RPMI8226 (cell line): ENCODE results near the gene MSRB1.
"Not testable (repeated sequence)": the region's sequence is repeated elsewhere in the genome, so short reads cannot be mapped to it uniquely, and the experiment has no call there.

Experiments
- DNase-seq: peaks from one replicate; pipeline ENCODE4 v3.0.0-alpha.2; 2015

Gene MSRB1

GRCh38 chr16:1938316-1938715 is 4.7 kb downstream of the MSRB1 start:
- DNase-seq: no peak

GRCh38 chr16:1936945-1937479 is 6.0 kb downstream of the MSRB1 start:
- DNase-seq: no peak

- DNase-seq: no peak
These were observed 9.8 kb downstream of the MSRB1 start for GRCh38 chr16:1933097-1933661.

DNA sequence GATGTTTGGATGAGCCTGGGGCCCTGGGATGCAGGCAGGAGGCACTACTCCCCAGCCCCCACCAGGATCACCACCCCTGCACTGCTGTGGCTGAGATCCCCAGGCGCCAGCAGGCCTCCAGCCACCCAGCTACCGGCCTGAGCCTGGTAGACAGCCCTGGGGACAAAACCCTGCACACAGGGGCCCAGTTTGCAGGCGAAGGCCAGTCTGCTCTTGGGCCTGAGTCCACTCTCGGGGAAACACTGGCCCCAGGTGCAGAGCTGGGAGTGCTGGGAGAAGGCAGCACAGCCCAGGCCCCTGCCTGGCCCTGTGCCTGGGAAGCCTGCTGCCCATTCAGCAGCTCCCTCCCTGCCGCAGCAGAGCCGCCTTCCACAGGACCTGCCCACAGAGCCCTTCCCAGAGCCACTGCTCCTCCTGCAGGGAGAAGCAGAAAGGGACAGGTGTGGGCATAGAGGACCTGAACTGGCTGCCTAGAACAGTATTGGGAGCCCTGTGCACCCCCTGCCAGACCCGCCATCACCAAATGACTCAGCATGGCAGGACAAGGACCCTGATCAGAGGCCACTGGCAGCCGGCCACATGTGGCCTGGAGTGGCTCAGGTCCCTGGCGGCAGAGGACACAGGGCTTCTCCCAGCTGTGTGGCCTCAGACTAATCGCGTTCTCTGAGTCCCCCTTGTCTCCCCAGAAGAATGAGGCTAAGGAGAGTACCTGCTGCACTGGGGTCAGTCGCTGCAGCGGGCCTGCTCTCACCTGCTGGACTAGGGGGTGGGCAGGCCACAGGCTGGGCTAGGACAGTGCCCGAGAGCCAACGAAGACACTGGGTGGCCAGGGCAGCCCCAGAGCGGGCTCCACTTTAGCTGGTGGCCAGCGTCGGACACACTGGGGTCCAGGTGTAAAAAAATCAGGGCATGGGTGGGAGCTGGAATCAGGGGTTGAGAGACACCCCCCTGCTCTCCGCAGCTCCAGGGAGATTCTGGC is 10.7 kb downstream of the MSRB1 start:
- peak; percentile 69 for DNase-seq

DNA sequence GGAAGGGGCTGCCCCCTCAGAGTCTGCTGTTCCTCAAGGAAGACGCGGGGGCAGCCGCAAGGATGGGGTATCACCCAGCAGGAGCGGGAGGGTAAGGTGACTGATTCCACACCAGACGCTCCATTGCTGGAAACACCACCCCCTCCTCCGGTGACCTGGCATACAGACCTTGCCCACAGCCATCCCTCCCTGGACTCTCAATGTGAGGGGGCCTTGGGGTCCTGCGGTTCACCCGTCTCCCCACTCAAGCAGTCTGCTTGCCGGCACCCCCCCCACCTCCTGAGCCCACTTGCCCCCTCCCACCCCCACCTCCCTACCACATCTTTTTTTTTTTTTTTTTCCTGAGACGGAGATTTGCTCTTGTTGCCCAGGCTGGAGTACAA is 12.7 kb downstream of the MSRB1 start:
- no peak for DNase-seq

- peak; percentile 94 for DNase-seq
These were observed 13.2 kb downstream of the MSRB1 start for GRCh38 chr16:1929578-1930337.

- peak; percentile 43 for DNase-seq
These were observed 13.9 kb downstream of the MSRB1 start for GRCh38 chr16:1929105-1929504.

GRCh38 chr16:1926271-1926670 is 16.7 kb downstream of the MSRB1 start:
- no peak for DNase-seq

GRCh38 chr16:1924095-1924494 is 18.9 kb downstream of the MSRB1 start:
- no peak for DNase-seq

- DNase-seq: no peak
These were observed 19.5 kb downstream of the MSRB1 start for GRCh38 chr16:1923299-1924034.

DNA sequence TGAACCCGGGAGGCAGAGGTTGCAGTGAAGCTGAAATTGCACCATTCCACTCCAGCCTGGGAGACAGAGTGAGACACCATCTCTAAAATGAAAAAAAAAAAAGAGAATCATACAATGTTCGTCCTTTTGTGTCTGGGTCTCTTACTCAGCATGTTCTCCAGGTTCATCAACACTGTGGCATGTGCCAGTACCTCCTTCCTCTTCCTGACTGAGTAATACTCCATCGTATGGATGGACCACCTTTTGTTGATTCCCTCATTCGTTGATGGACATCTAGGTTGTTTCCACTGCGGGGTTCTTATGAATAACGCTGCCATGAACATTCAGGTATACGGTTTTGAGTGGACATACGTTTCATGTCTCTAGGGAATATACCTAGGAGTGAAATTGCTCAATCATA is 20.6 kb downstream of the MSRB1 start:
- DNase-seq: no peak

DNA sequence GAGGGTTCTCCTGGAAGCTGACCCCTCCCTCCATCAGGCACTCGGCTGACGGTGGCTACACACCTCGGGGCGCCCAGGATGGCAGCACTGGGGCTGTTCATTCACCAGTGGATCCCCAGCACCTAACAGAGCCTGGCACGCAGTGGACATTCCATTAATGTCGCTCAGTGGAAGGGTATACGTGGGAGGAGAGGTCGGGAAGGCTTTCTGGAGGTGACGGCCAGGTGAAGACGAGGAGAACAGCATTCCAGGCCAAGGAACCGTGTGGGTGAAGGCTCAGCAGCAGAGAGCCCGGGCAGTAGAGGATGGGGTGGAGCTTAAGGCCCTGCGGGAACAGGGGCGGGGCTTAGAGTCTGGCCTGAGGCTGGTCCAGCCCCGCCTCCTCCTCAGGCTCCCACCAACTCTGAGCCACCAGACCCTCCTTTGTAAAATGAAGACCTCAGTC is 22.2 kb downstream of the MSRB1 start:
- DNase-seq: peak; percentile 81

- not testable (repeated sequence) for DNase-seq
These were observed 22.9 kb downstream of the MSRB1 start for GRCh38 chr16:1920122-1920521.

- DNase-seq: no peak
These were observed 23.5 kb downstream of the MSRB1 start for GRCh38 chr16:1919327-1919998.

DNA sequence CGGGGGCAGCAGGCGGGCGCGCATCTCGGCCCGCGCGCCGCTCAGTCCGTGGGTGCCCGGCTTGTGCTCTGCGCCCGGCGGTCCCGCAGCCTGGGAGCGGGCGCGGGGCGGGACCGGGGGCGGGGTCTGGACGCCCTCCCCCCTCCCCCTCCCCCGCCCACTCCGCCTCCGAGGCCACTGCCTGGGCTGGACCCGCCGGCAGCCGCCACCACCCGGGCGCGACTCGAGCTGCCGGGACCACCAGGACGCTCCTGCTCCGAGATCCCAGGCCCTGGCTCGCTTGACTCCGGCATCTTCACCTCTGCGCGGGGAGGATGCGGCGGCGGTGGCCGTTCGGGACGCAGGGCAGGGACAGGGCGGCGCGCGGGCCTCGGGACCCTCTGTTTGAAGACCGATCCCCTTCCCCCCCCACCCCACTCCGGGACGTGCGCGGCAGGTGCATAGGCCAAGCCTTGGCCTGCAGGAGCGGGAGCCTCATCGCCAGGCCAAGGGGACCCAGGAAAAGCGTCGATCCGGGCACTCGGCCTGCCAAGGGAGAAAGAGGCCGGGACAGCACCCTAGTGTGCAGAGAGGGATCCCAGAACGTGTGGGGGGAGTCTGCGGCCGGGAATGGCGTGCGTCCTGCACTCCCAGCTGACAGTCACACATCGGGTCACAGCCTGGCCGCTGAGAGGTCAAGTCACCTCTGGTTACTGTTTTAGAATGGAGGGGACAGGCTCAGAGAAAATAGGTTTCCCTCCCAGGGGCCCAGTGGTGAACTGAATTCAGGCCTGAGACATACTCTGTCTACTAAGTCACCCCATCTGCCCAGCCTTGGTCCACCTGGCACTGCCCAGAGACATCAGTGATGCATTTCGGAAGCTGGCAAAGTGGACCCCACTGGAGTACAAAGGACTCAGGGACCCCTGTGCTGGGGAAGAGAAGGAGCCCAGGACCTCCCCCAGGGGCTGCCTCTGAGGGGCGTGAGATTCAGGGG is 24.4 kb downstream of the MSRB1 start, which contains the start of gene HS3ST6:
TSS of gene HS3ST6 (minus strand) at position 65 of the 976 bp plus-strand sequence. CDS start 92 bp downstream, outside the sequence.
- no peak for DNase-seq

GRCh38 chr16:1917665-1918350 is 25.2 kb downstream of the MSRB1 start:
- no peak for DNase-seq

DNA sequence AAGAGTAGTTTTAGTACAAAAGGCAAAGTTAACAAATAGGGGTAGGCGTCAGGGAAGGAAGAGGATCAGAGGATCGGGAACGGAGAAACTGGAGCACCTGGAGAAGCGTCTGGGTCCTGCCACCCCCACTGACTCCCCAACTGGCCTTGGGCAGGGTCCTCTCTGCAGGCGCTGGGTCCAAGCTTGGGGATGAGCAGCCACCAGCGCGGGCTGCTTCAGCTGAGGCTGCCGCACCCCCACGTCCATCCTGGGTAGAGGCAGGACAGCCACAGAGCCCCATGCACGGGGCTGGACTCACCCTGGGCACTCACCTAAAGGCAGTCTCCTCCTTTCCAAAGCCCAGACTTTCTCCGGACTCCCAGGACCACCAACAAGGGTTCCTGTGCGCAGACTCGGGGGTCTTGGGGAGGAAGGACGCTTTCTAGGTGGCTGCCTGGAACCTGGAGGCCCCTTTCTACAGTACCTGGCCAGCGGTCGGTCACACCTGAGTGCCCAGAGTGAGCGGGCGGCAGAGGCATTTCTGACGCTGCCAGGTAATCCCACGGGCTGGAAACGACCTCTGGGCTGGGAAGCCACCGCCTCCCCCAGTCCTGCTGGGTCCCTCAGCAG is 25.8 kb downstream of the MSRB1 start:
- no peak for DNase-seq

- DNase-seq: no peak
These were observed 26.4 kb downstream of the MSRB1 start for GRCh38 chr16:1916640-1916990.
